Measurements from ENCODE around the gene HIPK3. TPM values are rescaled to one million over a fixed set of nuclear protein-coding genes. Genes with fewer than 3 reads are reported as not detected.

HIPK3 gene
- total RNA-seq = 100 to 1,000 TPM; 267 to 391 (median 316) TPM

DNA sequence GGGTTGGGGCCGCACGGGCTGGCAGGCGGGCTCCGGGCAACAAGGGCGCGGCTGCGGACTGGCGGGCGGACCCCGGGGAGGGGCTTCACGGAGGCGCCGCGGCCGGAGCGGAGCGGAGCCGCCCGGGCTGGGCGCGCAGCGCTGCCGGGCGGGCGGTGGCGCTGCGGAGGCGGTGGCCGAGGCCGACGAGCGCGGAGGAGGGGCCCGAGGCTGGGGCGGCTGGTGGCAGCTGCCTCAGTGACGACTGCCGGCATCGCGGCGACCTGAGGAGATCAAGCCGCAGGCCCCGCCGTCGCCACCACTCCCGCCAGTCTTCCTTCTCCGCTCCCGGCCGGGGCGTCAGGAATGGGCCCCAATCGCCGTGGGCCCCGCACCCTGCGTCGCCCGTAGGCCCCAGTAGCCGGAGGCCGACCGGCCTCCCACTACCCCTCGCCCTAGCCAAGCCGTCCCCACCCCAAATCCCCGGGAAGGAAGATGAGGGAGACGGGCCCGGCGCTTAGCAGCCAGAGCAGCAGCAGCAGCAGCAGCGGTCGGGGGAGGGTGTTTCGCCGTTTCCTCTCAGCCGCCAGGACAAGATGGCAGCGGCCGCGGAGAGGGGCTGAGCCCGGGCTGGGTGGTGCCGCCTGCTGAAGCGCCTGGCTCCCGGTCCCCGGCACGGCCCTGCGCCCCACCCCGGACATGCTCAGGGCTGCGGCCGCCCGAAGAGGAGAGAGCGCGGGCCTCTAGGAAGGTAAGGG, at the start of gene HIPK3:
Gene HIPK3 (plus strand): TSS at position 222 of the 737 bp plus-strand sequence.
- DNase-seq = peak; percentile 78 to 83
- Histone ChIP-seq H3K27ac (peak within 1 kb of the TSS; percentile 99 to 100), H3K27me3 (no peaks in the 10 kb centered on the region), H3K4me1 (no peaks in the 10 kb centered on the region), H3K9me3 (no peaks in the 10 kb centered on the region), H3K36me3 (no peaks in the 10 kb centered on the region), H3K4me3 (peak within 1 kb of the TSS; percentile 90 to 93)
- TF ChIP-seq, protein P1, sequence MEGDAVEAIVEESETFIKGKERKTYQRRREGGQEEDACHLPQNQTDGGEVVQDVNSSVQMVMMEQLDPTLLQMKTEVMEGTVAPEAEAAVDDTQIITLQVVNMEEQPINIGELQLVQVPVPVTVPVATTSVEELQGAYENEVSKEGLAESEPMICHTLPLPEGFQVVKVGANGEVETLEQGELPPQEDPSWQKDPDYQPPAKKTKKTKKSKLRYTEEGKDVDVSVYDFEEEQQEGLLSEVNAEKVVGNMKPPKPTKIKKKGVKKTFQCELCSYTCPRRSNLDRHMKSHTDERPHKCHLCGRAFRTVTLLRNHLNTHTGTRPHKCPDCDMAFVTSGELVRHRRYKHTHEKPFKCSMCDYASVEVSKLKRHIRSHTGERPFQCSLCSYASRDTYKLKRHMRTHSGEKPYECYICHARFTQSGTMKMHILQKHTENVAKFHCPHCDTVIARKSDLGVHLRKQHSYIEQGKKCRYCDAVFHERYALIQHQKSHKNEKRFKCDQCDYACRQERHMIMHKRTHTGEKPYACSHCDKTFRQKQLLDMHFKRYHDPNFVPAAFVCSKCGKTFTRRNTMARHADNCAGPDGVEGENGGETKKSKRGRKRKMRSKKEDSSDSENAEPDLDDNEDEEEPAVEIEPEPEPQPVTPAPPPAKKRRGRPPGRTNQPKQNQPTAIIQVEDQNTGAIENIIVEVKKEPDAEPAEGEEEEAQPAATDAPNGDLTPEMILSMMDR (IDR thresholded peaks at IDR 0.05) = peak in 3 of 4 experiments; percentile 47 to 65 (median 62)
- TF ChIP-seq POLR2A (IDR thresholded peaks at IDR 0.05) = peak; percentile 75 to 93
- intact Hi-C loops (cut with DNase I; ENCODE audit: low total_unique reads) = no loop called here

DNA sequence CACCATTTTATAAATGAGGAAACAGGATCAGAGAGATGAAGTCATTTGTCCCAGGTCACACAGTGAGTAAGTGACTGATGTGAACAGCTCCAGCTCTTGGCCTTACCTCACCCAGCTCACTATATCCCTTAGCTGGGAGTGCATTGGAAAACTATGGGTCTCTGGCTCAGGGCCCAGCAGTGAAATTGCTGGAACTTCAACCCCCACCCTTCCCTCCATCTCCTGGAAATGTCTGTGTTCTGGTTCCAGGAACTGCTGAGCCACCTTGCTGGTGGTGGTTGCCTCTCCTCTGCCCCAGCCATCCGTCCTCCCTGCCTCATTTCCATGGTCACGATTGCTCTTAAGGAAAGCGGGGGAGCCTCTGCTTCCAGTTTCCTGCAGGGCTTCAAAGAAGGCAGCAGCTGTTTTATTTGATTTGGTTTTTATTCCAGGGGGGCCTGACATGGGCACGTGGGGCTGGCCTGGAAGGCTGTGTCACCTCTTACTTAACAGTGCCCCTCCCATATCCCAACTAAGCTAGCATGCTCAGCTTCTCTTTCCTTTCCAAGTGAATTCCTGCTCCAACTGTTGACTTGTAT, 49.7 kb upstream of the HIPK3 start:
- TF ChIP-seq POLR2A (IDR thresholded peaks at IDR 0.05) = no peak
- TF ChIP-seq, protein P1 (IDR thresholded peaks at IDR 0.05) = no peak
- Histone ChIP-seq H3K27me3 (no peaks in the 10 kb centered on the region), H3K27ac (no peak overlapping the region), H3K4me1 (no peaks in the 10 kb centered on the region), H3K36me3 (no peaks in the 10 kb centered on the region), H3K4me3 (no peak overlapping the region), H3K9me3 (no peaks in the 10 kb centered on the region)
- peak; percentile 20 to 51 for DNase-seq
- intact Hi-C loops (cut with DNase I; ENCODE audit: low total_unique reads) = no loop called here

DNA sequence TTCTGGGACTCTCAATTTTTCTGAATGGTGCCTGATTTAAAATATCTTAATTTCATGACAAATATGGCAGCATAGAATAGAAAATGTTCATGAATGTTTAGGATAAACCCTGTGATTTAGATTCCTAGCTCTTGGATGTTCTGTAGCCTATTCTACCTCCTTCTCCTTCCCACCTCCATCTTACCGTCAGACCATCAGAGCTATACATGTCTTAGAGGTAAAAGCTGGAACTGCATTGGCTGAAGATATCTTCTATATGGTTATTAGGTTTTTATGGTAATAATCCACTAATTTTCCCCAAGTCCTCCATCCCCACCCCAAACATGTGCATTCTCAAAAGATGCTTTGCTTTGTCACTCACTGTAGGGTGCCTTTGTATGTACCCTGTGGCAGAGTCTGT, 49.0 kb upstream of the HIPK3 start:
- Histone ChIP-seq H3K4me3 (no peak overlapping the region), H3K4me1 (no peaks in the 10 kb centered on the region), H3K27me3 (no peaks in the 10 kb centered on the region), H3K9me3 (no peaks in the 10 kb centered on the region), H3K27ac (no peak overlapping the region), H3K36me3 (no peaks in the 10 kb centered on the region)
- no peak for DNase-seq
- intact Hi-C loops (cut with DNase I; ENCODE audit: low total_unique reads) = no loop called here
- no peak for TF ChIP-seq POLR2A (IDR thresholded peaks at IDR 0.05)
- TF ChIP-seq, protein P1 (IDR thresholded peaks at IDR 0.05) = no peak

DNA sequence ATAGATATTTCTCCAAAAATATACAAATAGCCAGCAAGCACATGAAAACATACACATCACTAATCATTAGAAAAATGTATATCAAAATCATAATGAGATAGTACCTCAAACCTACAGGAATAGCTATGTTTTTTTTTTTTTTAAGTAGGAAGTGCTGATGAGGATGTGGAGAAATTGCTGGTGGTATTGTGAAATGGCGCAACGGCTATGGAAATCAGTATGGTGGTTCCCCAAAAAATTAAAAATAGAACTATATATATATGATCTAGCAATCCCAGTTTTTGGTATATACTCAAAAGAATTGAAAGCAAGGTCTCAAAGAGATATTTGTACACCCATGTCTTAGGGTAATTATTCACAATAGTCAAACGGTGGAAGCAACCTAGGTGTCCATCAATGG, 46.0 kb upstream of the HIPK3 start:
- TF ChIP-seq POLR2A (IDR thresholded peaks at IDR 0.05) = no peak
- TF ChIP-seq, protein P1 (IDR thresholded peaks at IDR 0.05) = no peak
- intact Hi-C loops (cut with DNase I; ENCODE audit: low total_unique reads) = no loop called here
- Histone ChIP-seq H3K9me3 (no peaks in the 10 kb centered on the region), H3K4me3 (no peak overlapping the region), H3K36me3 (no peaks in the 10 kb centered on the region), H3K4me1 (no peaks in the 10 kb centered on the region), H3K27ac (no peak overlapping the region), H3K27me3 (no peaks in the 10 kb centered on the region)
- no peak for DNase-seq

DNA sequence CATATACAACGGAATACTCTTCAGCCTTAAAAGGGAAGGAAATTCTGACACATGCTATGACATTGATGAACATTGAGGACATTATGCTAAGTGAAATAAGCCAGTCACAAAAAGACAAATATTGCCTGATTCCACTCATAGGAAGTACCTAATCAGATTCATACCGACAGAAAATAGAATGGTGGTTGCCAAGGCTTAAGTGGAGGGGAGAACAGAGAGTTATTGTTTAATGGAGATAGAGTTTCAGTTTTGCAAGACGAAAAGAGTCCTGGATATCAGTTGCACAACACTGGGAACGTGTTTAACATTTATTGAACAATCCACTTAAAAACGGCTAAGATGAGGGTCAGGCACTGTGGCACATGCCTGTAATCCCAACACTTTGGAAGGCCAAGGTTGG, 45.6 kb upstream of the HIPK3 start:
- Histone ChIP-seq H3K4me3 (no peak overlapping the region), H3K4me1 (no peaks in the 10 kb centered on the region), H3K27me3 (no peaks in the 10 kb centered on the region), H3K36me3 (no peaks in the 10 kb centered on the region), H3K27ac (no peak overlapping the region), H3K9me3 (no peaks in the 10 kb centered on the region)
- DNase-seq = no peak
- TF ChIP-seq, protein P1 (IDR thresholded peaks at IDR 0.05) = no peak
- no peak for TF ChIP-seq POLR2A (IDR thresholded peaks at IDR 0.05)
- intact Hi-C loops (cut with DNase I; ENCODE audit: low total_unique reads) = no loop called here

Data from uterus (tissue), 4 donors.